Measurements from ENCODE around the gene RAPGEF5.

DNA sequence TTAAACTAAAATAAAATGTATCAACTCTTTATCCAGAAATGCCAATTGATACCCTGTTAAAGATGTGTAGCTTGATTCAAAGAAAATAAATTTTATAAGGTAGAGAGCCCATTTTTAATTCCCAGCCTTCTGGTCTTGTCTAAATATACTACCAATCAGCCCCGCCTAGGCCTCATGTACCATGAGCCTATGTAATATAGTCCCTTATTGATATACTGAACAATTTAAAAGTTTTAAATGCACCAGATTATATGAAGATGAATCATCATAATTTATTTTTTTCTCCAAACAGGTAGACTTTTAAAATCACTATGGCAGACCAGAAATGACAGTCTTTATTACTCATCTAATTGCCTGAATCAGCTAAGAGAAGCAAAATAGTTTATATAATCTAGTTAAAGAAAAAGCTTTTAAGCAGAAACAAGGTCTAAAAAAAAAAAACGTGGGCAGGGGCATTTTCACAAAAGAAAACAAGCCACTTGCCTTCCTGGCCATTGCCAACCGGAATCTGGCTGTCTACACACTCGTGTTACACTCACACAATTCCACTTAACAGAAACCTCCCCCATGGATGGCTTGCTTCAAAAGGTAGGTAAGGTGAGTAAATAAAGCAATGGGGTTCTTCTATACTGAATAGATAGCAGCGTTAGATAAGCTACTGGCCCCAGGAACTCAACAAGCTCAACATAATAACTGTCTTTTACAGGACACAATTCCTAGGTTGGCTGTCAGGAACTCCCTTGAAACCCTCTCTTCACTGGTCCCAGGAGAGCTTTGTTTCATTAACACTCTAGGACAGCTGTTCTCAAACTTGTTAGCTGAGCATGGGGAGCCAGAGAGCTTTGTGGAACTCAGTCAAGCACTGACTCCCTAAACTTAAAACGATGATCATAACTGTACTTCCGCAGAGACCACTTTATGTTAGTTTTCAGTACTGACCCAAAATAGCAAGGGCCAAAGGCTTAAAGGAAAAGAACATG lies 37.2 kb downstream of the RAPGEF5 start:
- TF ChIP-seq, protein P1, sequence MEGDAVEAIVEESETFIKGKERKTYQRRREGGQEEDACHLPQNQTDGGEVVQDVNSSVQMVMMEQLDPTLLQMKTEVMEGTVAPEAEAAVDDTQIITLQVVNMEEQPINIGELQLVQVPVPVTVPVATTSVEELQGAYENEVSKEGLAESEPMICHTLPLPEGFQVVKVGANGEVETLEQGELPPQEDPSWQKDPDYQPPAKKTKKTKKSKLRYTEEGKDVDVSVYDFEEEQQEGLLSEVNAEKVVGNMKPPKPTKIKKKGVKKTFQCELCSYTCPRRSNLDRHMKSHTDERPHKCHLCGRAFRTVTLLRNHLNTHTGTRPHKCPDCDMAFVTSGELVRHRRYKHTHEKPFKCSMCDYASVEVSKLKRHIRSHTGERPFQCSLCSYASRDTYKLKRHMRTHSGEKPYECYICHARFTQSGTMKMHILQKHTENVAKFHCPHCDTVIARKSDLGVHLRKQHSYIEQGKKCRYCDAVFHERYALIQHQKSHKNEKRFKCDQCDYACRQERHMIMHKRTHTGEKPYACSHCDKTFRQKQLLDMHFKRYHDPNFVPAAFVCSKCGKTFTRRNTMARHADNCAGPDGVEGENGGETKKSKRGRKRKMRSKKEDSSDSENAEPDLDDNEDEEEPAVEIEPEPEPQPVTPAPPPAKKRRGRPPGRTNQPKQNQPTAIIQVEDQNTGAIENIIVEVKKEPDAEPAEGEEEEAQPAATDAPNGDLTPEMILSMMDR (conservative IDR thresholded peaks at IDR 0.05 in 1 of 2, IDR thresholded peaks at IDR 0.05 in 1 of 2; ENCODE audit: extremely low read depth in 1 of 2, insufficient read depth in 1 of 2, low read depth in 1 of 2, low read length in 2 of 2): no peak
- TF ChIP-seq EZH2 (IDR thresholded peaks at IDR 0.05; ENCODE audit: borderline replicate concordance, low read length): no peak
